K562 (cell line): Measurements from ENCODE around the gene JMJD1C. TPM values are rescaled to one million over a fixed set of nuclear protein-coding genes. Genes with fewer than 3 reads are reported as not detected.

Experiments used
- ATAC-seq: fragments of 200-7000 bp; cut with Tn5 transposase; 3 replicates; pipeline ENCODE4 v1.9.1; 2020; ENCODE audit warnings: moderate library complexity
- BruUV-seq: library from RNA; stranded (reverse); fragments of 400-500 nt; replicated peaks from 2 replicates; lab custom pipeline; 2021; lab: Mats Ljungman, UMichigan
- CTCF ChIA-PET: fragments of 300-600 bp; formaldehyde crosslinking; extraction: SDS; loops from one replicate; lab custom pipeline; 2021; ENCODE audit warnings: low intra/inter-chr PET ratio; lab: Yijun Ruan, JAX
- POLR2A ChIA-PET: fragments of 300-600, 350-650 bp; sonication (Branson Sonifier 250); formaldehyde crosslinking; extraction: SDS; loops from one replicate; lab custom pipeline; 2021; ENCODE audit warnings: antibody characterized with exemption, inconsistent platforms; lab: Yijun Ruan, JAX
- DNase-seq, 4 experiments: peaks; one replicate each; pipeline versions ENCODE4 v3.0.0 to v3.0.0-alpha.2; 2011 to 2018; ENCODE audit warnings: low spot score in 3 of 4, mixed read lengths in 3 of 4; ENCODE audit errors: extremely low read depth in 1 of 4
- FAIRE-seq: peaks from 2 replicates; lab custom pipeline; 2011; peaks lifted over from hg19 to GRCh38; lab: Jason Lieb, UNC
- H2AFZ ChIP-seq: 2 replicates; pipeline ENCODE4 v1.6.0; 2011; ENCODE audit warnings: low read depth, low read length, control low read depth, inconsistent platforms
- H3K27ac ChIP-seq: fragments of 200-600 bp; 3 replicates; pipeline ENCODE4 v1.8.0; 2011; ENCODE audit warnings: low read depth, mild to moderate bottlenecking, control low read depth, inconsistent platforms, low read length, moderate library complexity, mixed read lengths; ENCODE audit errors: extremely low read depth
- H3K27me3 ChIP-seq, 2 experiments: fragments of 300-600 bp in 1 of 2; 2 replicates in 1 of 2; 3 replicates in 1 of 2; pipeline versions ENCODE4 v1.6.0 to v1.8.0; 2011; ENCODE audit warnings: inconsistent platforms in 2 of 2, low read length in 2 of 2, mild to moderate bottlenecking in 1 of 2, mixed read lengths in 1 of 2, moderate library complexity in 1 of 2; ENCODE audit not compliant: control insufficient read depth in 2 of 2, insufficient read depth in 2 of 2
- H3K36me3 ChIP-seq: fragments of 300-600 bp; 3 replicates; pipeline ENCODE4 v1.8.0; 2011; ENCODE audit warnings: mild to moderate bottlenecking, low read length, inconsistent platforms; ENCODE audit not compliant: control insufficient read depth, insufficient read depth
- H3K4me1 ChIP-seq, 2 experiments: fragments of 200-600 bp in 1 of 2; replicated peaks in 1 of 2; 2 replicates in 1 of 2; 3 replicates in 1 of 2; pipeline versions ENCODE4 v1.5.1 to v1.8.0; 2011; ENCODE audit warnings: inconsistent platforms in 2 of 2, low read length in 2 of 2, mild to moderate bottlenecking in 1 of 2, mixed read lengths in 1 of 2, moderate library complexity in 1 of 2; ENCODE audit not compliant: control insufficient read depth in 2 of 2, insufficient read depth in 2 of 2
- H3K4me2 ChIP-seq: 2 replicates; pipeline ENCODE4 v1.6.1; 2011; ENCODE audit warnings: low read length, control low read depth, inconsistent platforms, mixed read lengths; ENCODE audit not compliant: insufficient read depth
- H3K4me3 ChIP-seq: fragments of 200-600 bp; sonication (generic), shearing (Covaris generic); 2 replicates; pipeline ENCODE4 v1.5.1; 2016; ENCODE audit warnings: control low read depth, inconsistent platforms
- H3K79me2 ChIP-seq: fragments of 200-600 bp; 3 replicates; pipeline ENCODE4 v1.8.0; 2011; ENCODE audit warnings: low read length, inconsistent platforms; ENCODE audit not compliant: control insufficient read depth, insufficient read depth
- H3K9ac ChIP-seq, 2 experiments: 2 replicates each; pipeline versions ENCODE4 v1.6.0 to v1.6.1; 2011; ENCODE audit warnings: low read depth in 2 of 2, low read length in 2 of 2, control low read depth in 1 of 2, inconsistent platforms in 1 of 2, mild to moderate bottlenecking in 1 of 2, mixed read lengths in 1 of 2; ENCODE audit not compliant: insufficient read depth in 1 of 2
- H3K9me1 ChIP-seq: one replicate; pipeline ENCODE4 v1.6.0; 2011; ENCODE audit warnings: inconsistent platforms, mild to moderate bottlenecking, low read length, moderate library complexity; ENCODE audit not compliant: control insufficient read depth, insufficient read depth
- H3K9me3 ChIP-seq: replicated peaks from 2 replicates; pipeline ENCODE4 v1.5.1; 2011; ENCODE audit warnings: low read depth, low read length, inconsistent platforms; ENCODE audit not compliant: control insufficient read depth, insufficient read depth
- H4K20me1 ChIP-seq: replicated peaks from 2 replicates; pipeline ENCODE4 v1.6.1; 2011; ENCODE audit warnings: low read length, inconsistent platforms, mixed read lengths; ENCODE audit not compliant: control insufficient read depth, insufficient read depth
- ARID2 ChIP-seq: fragments of 450-650 bp; IDR thresholded peaks from 2 replicates; pipeline ENCODE4 v1.6.1; 2017; ENCODE audit warnings: antibody characterized with exemption, mild to moderate bottlenecking
- ELF1 ChIP-seq: fragments of 200-800 bp; sonication (Bioruptor generic); IDR thresholded peaks from 2 replicates; pipeline ENCODE4 v1.6.1; 2016; ENCODE audit warnings: missing genetic modification characterization, missing compliant biosample characterization
- ETV6 ChIP-seq, 3 experiments: fragments of 150-350 bp in 1 of 3; sonication (generic) in 1 of 3; formaldehyde crosslinking in 1 of 3; IDR thresholded peaks; 2 replicates each; pipeline versions ENCODE4 v1.6.1 to v1.8.0; 2014 to 2022; ENCODE audit warnings: borderline replicate concordance in 2 of 3, low read depth in 2 of 3, antibody characterized with exemption in 1 of 3, low read length in 1 of 3, mild to moderate bottlenecking in 1 of 3, missing genetic modification reagents in 1 of 3
- FIP1L1 ChIP-seq: fragments of 200-400 bp; formaldehyde crosslinking; IDR thresholded peaks from 2 replicates; pipeline ENCODE4 v1.6.1; 2018; ENCODE audit warnings: mild to moderate bottlenecking, low read depth, low read length; ENCODE audit not compliant: poor library complexity, severe bottlenecking
- HIVEP1 ChIP-seq: fragments of 250-450 bp; sonication (Bioruptor Pico); IDR thresholded peaks from 2 replicates; pipeline ENCODE4 v1.4.0; 2020; ENCODE audit warnings: mild to moderate bottlenecking
- HMGN3 ChIP-seq: IDR thresholded peaks from 2 replicates; pipeline ENCODE4 v1.6.1; 2011; ENCODE audit warnings: borderline replicate concordance, low read depth, mild to moderate bottlenecking, mixed read lengths, low read length; ENCODE audit not compliant: insufficient read length; ENCODE audit errors: extremely low read depth
- LEF1 ChIP-seq: fragments of 450-650 bp; IDR thresholded peaks from 2 replicates; pipeline ENCODE4 v1.6.1; 2016; ENCODE audit warnings: mild to moderate bottlenecking
- SMARCA5 ChIP-seq: fragments of 450-650 bp; IDR thresholded peaks from 2 replicates; pipeline ENCODE4 v1.6.1; 2016
- TEAD4 ChIP-seq, 2 experiments: sonication (generic) in 1 of 2; formaldehyde crosslinking in 1 of 2; IDR thresholded peaks; 2 replicates each; pipeline versions ENCODE4 v1.6.1 to v1.8.0; 2012 to 2022; ENCODE audit warnings: borderline replicate concordance in 1 of 2, inconsistent platforms in 1 of 2, low read length in 1 of 2, mild to moderate bottlenecking in 1 of 2, missing genetic modification reagents in 1 of 2
- ZBTB1 ChIP-seq: sonication (generic); formaldehyde crosslinking; IDR thresholded peaks from 2 replicates; pipeline ENCODE4 v1.8.1; 2023; ENCODE audit warnings: missing genetic modification reagents, low read depth, mild to moderate bottlenecking, borderline replicate concordance
- ZFPM2 ChIP-seq: fragments of 250-450 bp; sonication (Bioruptor Pico); IDR thresholded peaks from 2 replicates; pipeline ENCODE4 v1.5.1; 2022; ENCODE audit warnings: mild to moderate bottlenecking
- ZNF695 ChIP-seq: fragments of 450-650 bp; formaldehyde crosslinking; IDR thresholded peaks from 2 replicates; pipeline ENCODE4 v1.4.0; 2020; ENCODE audit warnings: mild to moderate bottlenecking, moderate library complexity
- WGBS: fragments of 100-300 bp; shearing (Covaris generic); methylation state at CpG from one replicate; pipeline ENCODE4 v1.1.6; 2016; ENCODE audit warnings: low coverage, mixed read lengths; ENCODE audit not compliant: insufficient coverage; ENCODE audit errors: missing lambda C conversion rate; 5-methylcytosine and 5-hydroxymethylcytosine counted together
- in situ Hi-C: fragments of 300-500 bp; cut with MboI; formaldehyde crosslinking; loops from 4 replicates; pipeline ENCODE4 v1.15.0; 2018; ENCODE audit warnings: inconsistent platforms, mixed read lengths
- intact Hi-C: fragments of 100-400 bp; cut with micrococcal nuclease; formaldehyde crosslinking; loops from 2 replicates; pipeline ENCODE4 v1.14.2; 2022
- polyA plus RNA-seq, 8 experiments: library from polyadenylated mRNA; depleted of rRNA in 4 of 8; stranded (reverse) in 5 of 8; unstranded in 3 of 8; fragments of >200 nt; fragmentation: Nextera tagmentation in 2 of 8; fragmentation: Illumina TruSeq in 1 of 8; extraction: Ambion mirVana in 2 of 8; extraction: Trizol in 1 of 8; gene quantifications; 2 replicates each; pipeline versions ENCODE4 v1.2.1 to v1.2.3, GENCODE V29; 2011 to 2014; ENCODE audit warnings: inconsistent platforms in 1 of 8, missing spikeins in 1 of 8
- total RNA-seq, 7 experiments: library from RNA; depleted of rRNA in 6 of 7; stranded (reverse); fragments of >200 nt in 6 of 7; fragmentation: Illumina TruSeq in 2 of 7; extraction: Trizol in 2 of 7; gene quantifications; 2 replicates each; pipeline versions ENCODE4 v1.2.1 to v1.2.3, GENCODE V29; 2011 to 2021; ENCODE audit warnings: low replicate concordance in 1 of 7
- TF ChIP-seq, protein P1 (sequence below): sonication (generic); formaldehyde crosslinking; IDR thresholded peaks from 2 replicates; pipeline ENCODE4 v1.8.0; 2022; ENCODE audit warnings: missing genetic modification reagents, mild to moderate bottlenecking, moderate library complexity, borderline replicate concordance
- TF ChIP-seq, protein P2 (sequence below): sonication (generic); formaldehyde crosslinking; IDR thresholded peaks from 2 replicates; pipeline ENCODE4 v1.8.1; 2023; ENCODE audit warnings: mild to moderate bottlenecking, missing genetic modification reagents
- TF ChIP-seq, protein P3 (sequence below): fragments of 250-450 bp; sonication (Bioruptor Pico); IDR thresholded peaks from 2 replicates; pipeline ENCODE4 v1.8.0; 2021; ENCODE audit warnings: borderline replicate concordance, mild to moderate bottlenecking, moderate library complexity; ENCODE audit not compliant: poor library complexity, severe bottlenecking
- TF ChIP-seq, protein P4 (sequence below): sonication (generic); formaldehyde crosslinking; IDR thresholded peaks from 2 replicates; pipeline ENCODE4 v1.8.0; 2022; ENCODE audit warnings: missing genetic modification reagents, mild to moderate bottlenecking, borderline replicate concordance

The JMJD1C gene
- total and polyA plus RNA-seq, 9 of the 15 experiments (the other 6 are each of a cell fraction or from before 2014, with no cell fraction given): 25.3 to 68.0 (median 47.2) TPM

DNA sequence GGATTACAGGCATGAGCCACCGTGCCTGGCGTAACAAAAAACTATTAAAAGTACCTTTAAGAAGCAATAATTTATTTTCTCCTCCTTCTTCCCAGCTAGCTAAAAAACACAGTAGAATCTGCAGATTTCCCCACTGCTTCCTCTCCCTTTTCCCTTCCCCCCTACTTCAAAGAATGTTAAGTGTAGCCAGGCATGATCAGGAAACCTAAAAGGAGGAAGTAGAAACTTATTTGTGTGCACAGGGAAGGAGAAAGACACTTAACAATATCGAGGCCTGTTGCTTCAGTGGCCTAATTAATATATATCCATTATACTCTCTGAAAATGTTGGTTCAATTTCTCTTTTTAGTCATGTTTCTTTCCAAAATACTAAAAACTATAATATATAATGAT is 204.9 kb downstream of the JMJD1C start:
- 86% methylated on average over 3 of the region's 3 CpGs for WGBS
- Histone ChIP-seq H3K4me1 (peaks cover 10 to 12% of the 10 kb centered on the region in 2 experiments; a peak in 4 of 5 replicates), H3K4me3 (no peak overlapping the region), H3K4me2 (no peak overlapping the region), H4K20me1 (peaks cover 4% of the 10 kb centered on the region), H3K9me1 (no peaks in the 10 kb centered on the region), H3K9me3 (no peaks in the 10 kb centered on the region), H3K27me3 (no peaks in the 10 kb centered on the region), H3K27ac (no peak overlapping the region), H3K36me3 (peaks cover 46% of the 10 kb centered on the region), H3K9ac (no peak overlapping the region), H3K79me2 (peaks cover 99% of the 10 kb centered on the region), H2AFZ (no peak overlapping the region)
- POLR2A ChIA-PET: interaction anchor here (0.7 to 0.8 kb wide), 2 partner anchors 15 to 369 kb away, joined by 3 read pairs; no protein-coding TSS in a partner anchor
- no peak for FAIRE-seq
- CTCF ChIA-PET: no interaction called here
- in situ Hi-C loops (no loop called here), intact Hi-C loops (no loop called here)
- DNase-seq: no peak
- no peak for ATAC-seq
- no TSS peak for BruUV-seq
- TF ChIP-seq ZFPM2 (CRISPR knock-in tag) (no peak), HIVEP1 (CRISPR knock-in tag) (no peak), FIP1L1 (no peak), TEAD4 (IDR thresholded peaks at IDR 0.05; ENCODE audit: low read length) (peak; percentile 31; the same call in 1 of the 2 replicates), TEAD4 (CRISPR knock-in tag; IDR thresholded peaks at IDR 0.05; ENCODE audit: borderline replicate concordance) (no peak), ETV6 (IDR thresholded peaks at IDR 0.05; ENCODE audit: borderline replicate concordance in 1 of 2, low read depth in 2 of 2, low read length in 1 of 2) (0 out of 4 replicates have a peak, but pooled peaks of 1 of the 2 experiments have one; percentile 50), ETV6 (CRISPR knock-in tag; IDR thresholded peaks at IDR 0.05; ENCODE audit: borderline replicate concordance) (no peak), ARID2 (no peak), SMARCA5 (no peak), ZNF695 (CRISPR knock-in tag) (no peak), ZBTB1 (CRISPR knock-in tag) (no peak), LEF1 (0 out of 2 replicates have a peak, but pooled peaks have one; percentile 17), HMGN3 (no peak), ELF1 (tag) (no peak)
- TF ChIP-seq, protein P1, sequence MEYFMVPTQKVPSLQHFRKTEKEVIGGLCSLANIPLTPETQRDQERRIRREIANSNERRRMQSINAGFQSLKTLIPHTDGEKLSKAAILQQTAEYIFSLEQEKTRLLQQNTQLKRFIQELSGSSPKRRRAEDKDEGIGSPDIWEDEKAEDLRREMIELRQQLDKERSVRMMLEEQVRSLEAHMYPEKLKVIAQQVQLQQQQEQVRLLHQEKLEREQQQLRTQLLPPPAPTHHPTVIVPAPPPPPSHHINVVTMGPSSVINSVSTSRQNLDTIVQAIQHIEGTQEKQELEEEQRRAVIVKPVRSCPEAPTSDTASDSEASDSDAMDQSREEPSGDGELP: no peak
- TF ChIP-seq, protein P2, sequence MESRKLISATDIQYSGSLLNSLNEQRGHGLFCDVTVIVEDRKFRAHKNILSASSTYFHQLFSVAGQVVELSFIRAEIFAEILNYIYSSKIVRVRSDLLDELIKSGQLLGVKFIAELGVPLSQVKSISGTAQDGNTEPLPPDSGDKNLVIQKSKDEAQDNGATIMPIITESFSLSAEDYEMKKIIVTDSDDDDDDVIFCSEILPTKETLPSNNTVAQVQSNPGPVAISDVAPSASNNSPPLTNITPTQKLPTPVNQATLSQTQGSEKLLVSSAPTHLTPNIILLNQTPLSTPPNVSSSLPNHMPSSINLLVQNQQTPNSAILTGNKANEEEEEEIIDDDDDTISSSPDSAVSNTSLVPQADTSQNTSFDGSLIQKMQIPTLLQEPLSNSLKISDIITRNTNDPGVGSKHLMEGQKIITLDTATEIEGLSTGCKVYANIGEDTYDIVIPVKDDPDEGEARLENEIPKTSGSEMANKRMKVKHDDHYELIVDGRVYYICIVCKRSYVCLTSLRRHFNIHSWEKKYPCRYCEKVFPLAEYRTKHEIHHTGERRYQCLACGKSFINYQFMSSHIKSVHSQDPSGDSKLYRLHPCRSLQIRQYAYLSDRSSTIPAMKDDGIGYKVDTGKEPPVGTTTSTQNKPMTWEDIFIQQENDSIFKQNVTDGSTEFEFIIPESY (CRISPR knock-in tag): peak; percentile 40; the same call in 1 of the 2 replicates
- TF ChIP-seq, protein P3, sequence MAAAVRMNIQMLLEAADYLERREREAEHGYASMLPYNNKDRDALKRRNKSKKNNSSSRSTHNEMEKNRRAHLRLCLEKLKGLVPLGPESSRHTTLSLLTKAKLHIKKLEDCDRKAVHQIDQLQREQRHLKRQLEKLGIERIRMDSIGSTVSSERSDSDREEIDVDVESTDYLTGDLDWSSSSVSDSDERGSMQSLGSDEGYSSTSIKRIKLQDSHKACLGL (CRISPR knock-in tag): no peak
- TF ChIP-seq, protein P4, sequence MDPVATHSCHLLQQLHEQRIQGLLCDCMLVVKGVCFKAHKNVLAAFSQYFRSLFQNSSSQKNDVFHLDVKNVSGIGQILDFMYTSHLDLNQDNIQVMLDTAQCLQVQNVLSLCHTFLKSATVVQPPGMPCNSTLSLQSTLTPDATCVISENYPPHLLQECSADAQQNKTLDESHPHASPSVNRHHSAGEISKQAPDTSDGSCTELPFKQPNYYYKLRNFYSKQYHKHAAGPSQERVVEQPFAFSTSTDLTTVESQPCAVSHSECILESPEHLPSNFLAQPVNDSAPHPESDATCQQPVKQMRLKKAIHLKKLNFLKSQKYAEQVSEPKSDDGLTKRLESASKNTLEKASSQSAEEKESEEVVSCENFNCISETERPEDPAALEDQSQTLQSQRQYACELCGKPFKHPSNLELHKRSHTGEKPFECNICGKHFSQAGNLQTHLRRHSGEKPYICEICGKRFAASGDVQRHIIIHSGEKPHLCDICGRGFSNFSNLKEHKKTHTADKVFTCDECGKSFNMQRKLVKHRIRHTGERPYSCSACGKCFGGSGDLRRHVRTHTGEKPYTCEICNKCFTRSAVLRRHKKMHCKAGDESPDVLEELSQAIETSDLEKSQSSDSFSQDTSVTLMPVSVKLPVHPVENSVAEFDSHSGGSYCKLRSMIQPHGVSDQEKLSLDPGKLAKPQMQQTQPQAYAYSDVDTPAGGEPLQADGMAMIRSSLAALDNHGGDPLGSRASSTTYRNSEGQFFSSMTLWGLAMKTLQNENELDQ (CRISPR knock-in tag): no peak
